Panc1 (cell line): Measurements from ENCODE around the gene PRKCA. TPM values are rescaled to one million over a fixed set of nuclear protein-coding genes. Genes with fewer than 3 reads are reported as not detected.

Source experiments
- ATAC-seq: fragments of 200-7000 bp; cut with Tn5 transposase; 2 replicates; pipeline ENCODE4 v1.9.1; 2020; ENCODE audit warnings: mild to moderate bottlenecking, moderate library complexity
- BruUV-seq: library from RNA; stranded (reverse); fragments of 400-500 nt; replicated peaks from 2 replicates; lab custom pipeline; 2021; lab: Mats Ljungman, UMichigan
- CTCF ChIA-PET: fragments of 300-600 bp; sonication (Branson Sonifier 250); formaldehyde crosslinking; loops from one replicate; lab custom pipeline; 2022; ENCODE audit warnings: antibody characterized with exemption; lab: Charles Lee
- POLR2A ChIA-PET: fragments of 300-600 bp; sonication (Branson Sonifier 250); formaldehyde crosslinking; loops from one replicate; lab custom pipeline; 2022; ENCODE audit warnings: antibody characterized with exemption; lab: Charles Lee
- DNase-seq: peaks from one replicate; pipeline ENCODE4 v3.0.0-alpha.2; 2010; ENCODE audit warnings: low read depth, low spot score
- H3K27ac ChIP-seq: 2 replicates; pipeline ENCODE4 v1.5.1; 2011; ENCODE audit warnings: mild to moderate bottlenecking, low read length, inconsistent platforms
- H3K27me3 ChIP-seq: fragments of 200-500 bp; sonication (Bioruptor generic); 2 replicates; pipeline ENCODE4 v1.6.0; 2014; ENCODE audit warnings: low read length, inconsistent platforms; ENCODE audit not compliant: control insufficient read depth, insufficient read depth
- H3K36me3 ChIP-seq: fragments of 200-500 bp; sonication (Bioruptor generic); 2 replicates; pipeline ENCODE4 v1.5.1; 2014; ENCODE audit warnings: inconsistent platforms, mild to moderate bottlenecking, low read length, moderate library complexity; ENCODE audit not compliant: control insufficient read depth, insufficient read depth
- H3K4me1 ChIP-seq: 2 replicates; pipeline ENCODE4 v1.5.1; 2011; ENCODE audit warnings: inconsistent platforms, mild to moderate bottlenecking, low read length, moderate library complexity; ENCODE audit not compliant: control insufficient read depth, insufficient read depth
- H3K4me3 ChIP-seq, 2 experiments: 2 replicates each; pipeline ENCODE4 v1.5.1; 2011 to 2012; ENCODE audit warnings: low read depth in 2 of 2, low read length in 2 of 2, mild to moderate bottlenecking in 2 of 2, inconsistent platforms in 1 of 2, moderate library complexity in 1 of 2
- H3K9me3 ChIP-seq: fragments of 200-500 bp; sonication (Bioruptor generic); 2 replicates; pipeline ENCODE4 v1.5.1; 2014; ENCODE audit warnings: low read depth, mild to moderate bottlenecking, inconsistent platforms, low read length, moderate library complexity; ENCODE audit not compliant: control insufficient read depth, insufficient read depth
- POLR2AphosphoS5 ChIP-seq: IDR thresholded peaks from 2 replicates; pipeline ENCODE4 v1.6.1; 2012; ENCODE audit warnings: mild to moderate bottlenecking, low read depth, low read length, moderate library complexity
- REST ChIP-seq, 2 experiments: IDR thresholded peaks; 2 replicates each; pipeline ENCODE4 v1.6.1; 2011 to 2012; ENCODE audit warnings: low read depth in 2 of 2, control low read depth in 1 of 2, low read length in 1 of 2, mild to moderate bottlenecking in 1 of 2, moderate library complexity in 1 of 2; ENCODE audit not compliant: insufficient read depth in 1 of 2
- SIN3A ChIP-seq: IDR thresholded peaks from 2 replicates; pipeline ENCODE4 v1.6.1; 2012; ENCODE audit warnings: low read depth, mild to moderate bottlenecking, low read length, moderate library complexity, borderline replicate concordance; ENCODE audit not compliant: insufficient read depth
- TCF7L2 ChIP-seq: IDR thresholded peaks from 2 replicates; pipeline ENCODE4 v1.6.1; 2011; ENCODE audit warnings: mild to moderate bottlenecking, low read depth, low read length, inconsistent platforms
- in situ Hi-C: cut with HindIII; loops from 2 replicates; pipeline ENCODE4 v1.10.0; 2016; ENCODE audit warnings: low sequenced_read_pairs, low pct_unique_long_range_greater_than_20kb
- intact Hi-C: fragments of 100-400 bp; cut with micrococcal nuclease; formaldehyde crosslinking; loops from one replicate; pipeline ENCODE4 v1.10.0; 2022; ENCODE audit not compliant: unreplicated experiment
- total RNA-seq: library from RNA; stranded (reverse); gene quantifications from one replicate; pipeline ENCODE4 v1.2.1, GENCODE V29; 2021; ENCODE audit not compliant: unreplicated experiment
- TF ChIP-seq, protein P1 (sequence below): fragments of 450-650 bp; IDR thresholded peaks from 2 replicates; pipeline ENCODE4 v1.5.1; 2017; ENCODE audit warnings: mild to moderate bottlenecking

The PRKCA gene
- total RNA-seq, 1 experiment from 2014 or later, result 53.0 TPM

GRCh38 chr17:66652840-66653507, 350.6 kb downstream of the PRKCA start:
- H3K27ac ChIP-seq, result no peak overlapping the region
- no peak for DNase-seq
- no peak overlapping the region for H3K4me3 ChIP-seq
- TF ChIP-seq POLR2AphosphoS5 (no peak), TCF7L2 (no peak), SIN3A (no peak), REST (IDR thresholded peaks at IDR 0.05; ENCODE audit: insufficient read depth in 1 of 2, low read depth in 2 of 2, low read length in 1 of 2) (no peak)
- TF ChIP-seq, protein P1, sequence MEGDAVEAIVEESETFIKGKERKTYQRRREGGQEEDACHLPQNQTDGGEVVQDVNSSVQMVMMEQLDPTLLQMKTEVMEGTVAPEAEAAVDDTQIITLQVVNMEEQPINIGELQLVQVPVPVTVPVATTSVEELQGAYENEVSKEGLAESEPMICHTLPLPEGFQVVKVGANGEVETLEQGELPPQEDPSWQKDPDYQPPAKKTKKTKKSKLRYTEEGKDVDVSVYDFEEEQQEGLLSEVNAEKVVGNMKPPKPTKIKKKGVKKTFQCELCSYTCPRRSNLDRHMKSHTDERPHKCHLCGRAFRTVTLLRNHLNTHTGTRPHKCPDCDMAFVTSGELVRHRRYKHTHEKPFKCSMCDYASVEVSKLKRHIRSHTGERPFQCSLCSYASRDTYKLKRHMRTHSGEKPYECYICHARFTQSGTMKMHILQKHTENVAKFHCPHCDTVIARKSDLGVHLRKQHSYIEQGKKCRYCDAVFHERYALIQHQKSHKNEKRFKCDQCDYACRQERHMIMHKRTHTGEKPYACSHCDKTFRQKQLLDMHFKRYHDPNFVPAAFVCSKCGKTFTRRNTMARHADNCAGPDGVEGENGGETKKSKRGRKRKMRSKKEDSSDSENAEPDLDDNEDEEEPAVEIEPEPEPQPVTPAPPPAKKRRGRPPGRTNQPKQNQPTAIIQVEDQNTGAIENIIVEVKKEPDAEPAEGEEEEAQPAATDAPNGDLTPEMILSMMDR, result no peak
- no peaks in the 10 kb centered on the region for H3K4me1 ChIP-seq
- no peak for ATAC-seq
- intact Hi-C loops (no loop called here), in situ Hi-C loops (no loop called here)
- POLR2A ChIA-PET, result interaction anchor here (0.6 kb wide), 1 partner anchor 20 kb away, joined by 9 read pairs; no protein-coding TSS in a partner anchor
- H3K36me3 ChIP-seq, result no peaks in the 10 kb centered on the region; the same call in 1 of the 2 replicates
- no peaks in the 10 kb centered on the region for H3K9me3 ChIP-seq
- BruUV-seq, result no TSS peak
- no peaks in the 10 kb centered on the region for H3K27me3 ChIP-seq
- CTCF ChIA-PET, result no interaction called here

GRCh38 chr17:66654106-66654740, 351.8 kb downstream of the PRKCA start:
- CTCF ChIA-PET, result interaction anchor here (0.6 kb wide), 1 partner anchor 279 kb away, joined by 4 read pairs; no protein-coding TSS in a partner anchor
- no peak overlapping the region for H3K27ac ChIP-seq
- no peaks in the 10 kb centered on the region for H3K9me3 ChIP-seq
- POLR2A ChIA-PET, result no interaction called here
- TF ChIP-seq TCF7L2 (no peak), SIN3A (no peak), POLR2AphosphoS5 (no peak), REST (IDR thresholded peaks at IDR 0.05; ENCODE audit: insufficient read depth in 1 of 2, low read depth in 2 of 2, low read length in 1 of 2) (no peak)
- TF ChIP-seq, protein P1, result no peak
- DNase-seq (no peak), ATAC-seq (no peak)
- no TSS peak for BruUV-seq
- no peak overlapping the region for H3K4me3 ChIP-seq
- intact Hi-C loops, result no loop called here
- no peaks in the 10 kb centered on the region for H3K4me1 ChIP-seq
- H3K36me3 ChIP-seq, result no peaks in the 10 kb centered on the region; the same call in 1 of the 2 replicates
- in situ Hi-C loops, result no loop called here
- no peaks in the 10 kb centered on the region for H3K27me3 ChIP-seq
